ENCODE results near the gene HSPA8.

HSPA8 gene

DNA sequence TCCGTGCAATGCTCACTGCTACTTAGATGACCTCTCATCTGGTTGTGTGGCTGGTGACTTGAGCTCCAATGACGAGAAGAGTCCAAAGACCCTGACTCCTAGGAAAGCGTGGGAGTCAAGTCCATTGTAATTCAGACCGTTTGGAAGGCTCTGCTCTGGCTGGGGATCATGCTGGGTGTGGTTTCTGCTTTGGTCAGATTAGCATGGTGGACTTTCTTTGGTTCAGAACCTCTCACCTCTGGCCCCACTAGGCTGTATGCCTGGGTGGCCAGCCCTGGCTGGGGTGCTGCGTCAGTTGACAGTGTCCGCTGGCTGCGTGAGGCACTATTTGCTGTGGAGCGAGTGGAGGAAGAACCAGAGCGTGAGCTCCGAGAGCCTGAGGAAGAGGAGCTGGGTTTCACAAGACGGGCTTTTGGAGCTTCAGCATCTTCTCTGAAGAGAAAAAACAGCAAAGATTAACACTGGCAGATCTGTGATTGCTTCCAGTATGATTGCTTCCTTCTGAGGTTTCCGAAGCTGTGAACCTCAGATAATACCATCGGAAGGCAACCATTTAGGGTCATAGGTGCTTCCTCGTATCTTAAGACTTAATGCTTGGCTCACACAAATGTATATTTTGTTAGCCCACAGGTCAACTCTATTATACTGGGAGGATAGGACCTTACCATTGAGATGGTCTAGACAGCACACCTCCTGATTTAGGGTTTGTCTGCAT, 11.6 kb upstream of the HSPA8 start:
- in situ Hi-C loops (cut with MboI; ENCODE audit: low sequenced_read_pairs, unreplicated experiment): no loop called here
- DNase-seq (ENCODE audit: low spot score): no peak
- TF ChIP-seq, protein P1, sequence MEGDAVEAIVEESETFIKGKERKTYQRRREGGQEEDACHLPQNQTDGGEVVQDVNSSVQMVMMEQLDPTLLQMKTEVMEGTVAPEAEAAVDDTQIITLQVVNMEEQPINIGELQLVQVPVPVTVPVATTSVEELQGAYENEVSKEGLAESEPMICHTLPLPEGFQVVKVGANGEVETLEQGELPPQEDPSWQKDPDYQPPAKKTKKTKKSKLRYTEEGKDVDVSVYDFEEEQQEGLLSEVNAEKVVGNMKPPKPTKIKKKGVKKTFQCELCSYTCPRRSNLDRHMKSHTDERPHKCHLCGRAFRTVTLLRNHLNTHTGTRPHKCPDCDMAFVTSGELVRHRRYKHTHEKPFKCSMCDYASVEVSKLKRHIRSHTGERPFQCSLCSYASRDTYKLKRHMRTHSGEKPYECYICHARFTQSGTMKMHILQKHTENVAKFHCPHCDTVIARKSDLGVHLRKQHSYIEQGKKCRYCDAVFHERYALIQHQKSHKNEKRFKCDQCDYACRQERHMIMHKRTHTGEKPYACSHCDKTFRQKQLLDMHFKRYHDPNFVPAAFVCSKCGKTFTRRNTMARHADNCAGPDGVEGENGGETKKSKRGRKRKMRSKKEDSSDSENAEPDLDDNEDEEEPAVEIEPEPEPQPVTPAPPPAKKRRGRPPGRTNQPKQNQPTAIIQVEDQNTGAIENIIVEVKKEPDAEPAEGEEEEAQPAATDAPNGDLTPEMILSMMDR (IDR thresholded peaks at IDR 0.05; ENCODE audit: borderline replicate concordance, control extremely low read depth, extremely low read depth, insufficient read depth, missing control alignments): no peak

DNA sequence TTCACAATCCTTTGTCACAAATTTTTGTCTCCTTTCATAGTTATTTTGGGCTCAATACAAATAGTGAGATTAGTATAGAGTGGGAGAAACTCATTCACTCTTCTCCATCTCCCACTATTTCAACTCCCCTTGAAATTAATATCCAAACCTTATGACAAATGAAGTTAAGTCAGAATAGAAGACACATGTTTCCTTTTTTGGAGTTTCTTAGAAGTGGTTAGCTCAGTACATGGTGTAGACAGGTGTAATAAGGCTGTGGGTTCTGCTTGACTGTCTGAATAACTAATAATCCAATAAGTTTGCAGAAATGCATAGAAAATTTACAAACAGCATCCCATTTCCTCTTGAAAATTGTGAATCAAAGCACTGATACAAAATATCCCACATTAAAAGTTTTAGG, 10.8 kb upstream of the HSPA8 start:
- TF ChIP-seq, protein P1 (IDR thresholded peaks at IDR 0.05; ENCODE audit: borderline replicate concordance, control extremely low read depth, extremely low read depth, insufficient read depth, missing control alignments): no peak
- DNase-seq (ENCODE audit: low spot score): no peak
- in situ Hi-C loops (cut with MboI; ENCODE audit: low sequenced_read_pairs, unreplicated experiment): no loop called here

DNA sequence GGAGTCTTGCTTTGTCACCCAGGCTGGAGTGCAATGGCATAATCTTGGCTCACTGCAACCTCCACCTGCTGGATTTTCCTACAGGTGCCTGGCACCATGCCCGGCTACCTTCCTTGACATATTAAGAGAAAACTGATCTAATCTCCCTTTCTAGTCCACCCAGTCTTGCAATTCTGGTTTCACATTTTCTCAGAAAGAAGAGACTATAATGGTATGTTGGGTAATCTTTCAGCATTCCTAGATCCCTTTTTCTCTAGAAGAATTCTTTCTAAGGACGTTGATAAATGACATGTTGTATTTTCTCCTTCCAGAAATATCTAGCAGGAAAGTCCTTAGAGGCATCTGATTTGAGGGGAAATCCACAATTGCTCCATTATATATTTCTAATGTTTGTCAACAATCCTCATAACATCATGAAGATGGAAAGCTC, 10.4 kb upstream of the HSPA8 start:
- in situ Hi-C loops (cut with MboI; ENCODE audit: low sequenced_read_pairs, unreplicated experiment): no loop called here
- DNase-seq (ENCODE audit: low spot score): no peak
- TF ChIP-seq, protein P1 (IDR thresholded peaks at IDR 0.05; ENCODE audit: borderline replicate concordance, control extremely low read depth, extremely low read depth, insufficient read depth, missing control alignments): no peak

DNA sequence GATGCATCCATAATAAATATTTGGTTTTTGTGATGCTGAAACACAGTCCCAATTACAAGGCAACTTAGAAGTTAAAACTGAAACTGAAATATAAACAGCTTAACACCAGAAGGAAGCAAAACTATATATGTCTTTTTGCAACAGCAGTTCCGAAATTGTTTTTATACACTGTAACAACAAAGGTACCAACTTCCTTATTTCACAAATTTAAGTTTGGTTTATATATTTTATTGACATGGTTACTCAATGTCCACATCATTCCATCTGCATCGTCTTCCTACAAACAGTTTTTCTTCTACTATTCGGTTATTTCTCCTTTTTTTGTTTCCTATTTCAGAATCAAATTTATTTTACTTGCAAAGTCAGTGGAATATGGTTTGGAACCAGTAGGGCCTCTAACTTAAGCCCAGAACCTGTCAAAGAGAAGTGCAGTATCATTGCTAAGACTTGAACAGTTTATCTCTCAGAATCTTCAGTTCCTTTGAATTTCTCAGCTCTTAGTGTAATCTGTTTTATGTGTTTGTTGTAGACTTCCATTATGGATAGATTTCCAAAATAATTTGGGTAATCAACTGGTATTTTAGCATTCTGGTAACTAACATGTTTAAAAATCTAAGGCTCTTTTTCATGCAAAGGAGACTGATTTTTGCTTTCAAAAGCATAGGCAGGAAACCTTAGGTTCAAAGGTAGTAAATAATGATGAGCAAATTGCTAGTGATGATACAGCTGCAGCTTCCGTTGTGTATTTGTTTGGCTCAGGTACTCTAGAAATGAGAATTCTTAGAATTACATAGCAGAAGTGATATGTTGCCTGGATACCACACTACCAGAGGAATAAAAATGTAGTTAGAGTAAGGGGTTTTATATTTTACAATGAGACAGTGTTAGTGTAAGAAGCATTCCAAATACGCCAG, 8.2 kb upstream of the HSPA8 start:
- TF ChIP-seq, protein P1 (IDR thresholded peaks at IDR 0.05; ENCODE audit: borderline replicate concordance, control extremely low read depth, extremely low read depth, insufficient read depth, missing control alignments): no peak
- in situ Hi-C loops (cut with MboI; ENCODE audit: low sequenced_read_pairs, unreplicated experiment): no loop called here

DNA sequence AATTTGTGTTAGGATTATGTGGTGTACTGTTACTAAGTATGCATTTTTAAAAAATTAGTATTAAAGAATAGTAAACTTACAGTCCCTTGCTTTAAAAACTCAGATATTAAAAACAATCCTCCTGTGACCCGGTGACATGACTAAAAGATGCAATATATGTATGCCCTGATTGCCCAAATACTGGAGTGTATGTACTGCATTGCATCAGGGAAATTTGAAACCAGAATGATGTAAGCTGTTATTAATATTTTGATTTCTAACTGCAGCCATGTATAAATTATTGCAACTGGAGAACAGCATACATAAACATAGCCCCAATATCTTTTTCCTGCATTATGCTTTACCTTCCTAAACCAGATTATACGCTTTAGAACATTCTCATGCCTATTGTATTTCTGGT, 3.7 kb upstream of the HSPA8 start:
- in situ Hi-C loops (cut with MboI; ENCODE audit: low sequenced_read_pairs, unreplicated experiment): no loop called here
- no peak for DNase-seq (ENCODE audit: low spot score)
- TF ChIP-seq, protein P1 (IDR thresholded peaks at IDR 0.05; ENCODE audit: borderline replicate concordance, control extremely low read depth, extremely low read depth, insufficient read depth, missing control alignments): no peak

More for the DNA sequence above, 8.2 kb upstream of the HSPA8 start:
- DNase-seq (ENCODE audit: low spot score): peak; percentile 49

DNA sequence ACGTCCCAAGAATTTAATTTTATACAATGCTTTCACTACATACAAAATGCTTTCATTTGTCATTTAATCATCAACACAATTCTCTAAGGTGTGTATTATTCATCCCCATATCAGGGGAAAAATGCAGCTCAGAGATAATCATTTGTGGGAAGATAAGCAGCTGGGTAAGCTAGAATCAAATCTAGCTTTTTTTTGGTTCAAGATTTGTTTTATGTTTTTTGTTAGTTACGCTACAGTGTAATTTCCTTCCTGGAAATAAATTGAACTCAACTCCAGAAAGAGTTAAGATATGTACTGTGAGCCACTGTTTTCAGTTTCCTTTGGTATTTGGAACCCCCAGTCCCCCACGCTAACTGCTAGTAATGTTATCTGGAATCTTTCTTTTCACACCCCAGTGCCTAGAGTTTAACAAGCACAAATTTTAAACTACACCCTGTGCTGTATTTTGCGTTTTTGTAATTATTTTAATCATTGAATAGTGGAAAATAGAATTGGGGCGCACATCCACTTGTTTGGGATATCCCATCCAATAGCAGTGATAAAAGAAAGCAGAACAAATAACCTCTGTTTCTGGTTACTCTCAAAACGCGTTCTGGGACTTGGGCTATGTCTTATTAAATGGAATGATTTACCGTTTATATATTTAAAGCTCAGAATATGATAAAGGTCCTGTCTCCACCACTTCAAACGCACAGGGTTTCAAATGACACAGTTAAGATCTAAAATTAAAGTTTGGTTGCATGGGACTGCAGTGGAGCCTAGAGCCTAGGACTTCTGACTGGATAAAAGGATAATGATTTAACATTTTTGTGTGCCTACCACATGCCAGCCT, 2.1 kb upstream of the HSPA8 start:
- in situ Hi-C loops (cut with MboI; ENCODE audit: low sequenced_read_pairs, unreplicated experiment): no loop called here
- no peak for DNase-seq (ENCODE audit: low spot score)
- TF ChIP-seq, protein P1 (IDR thresholded peaks at IDR 0.05; ENCODE audit: borderline replicate concordance, control extremely low read depth, extremely low read depth, insufficient read depth, missing control alignments): no peak

Data from GM13976 (cell line).